GM18909 (cell line): ENCODE measurements around the gene RASD2.
"Not testable (repeated sequence)": the region's sequence is repeated elsewhere in the genome, so short reads cannot be mapped to it uniquely, and the experiment has no call there.

Experiments used
- ATAC-seq: cut with Tn5 transposase; IDR thresholded peaks from one replicate; pipeline ENCODE4 v1.9.1; 2021; ENCODE audit warnings: mild to moderate bottlenecking; ENCODE audit not compliant: unreplicated experiment, poor library complexity

RASD2 gene

GRCh38 chr22:35540595-35541253 lies at the start of gene RASD2:
RASD2 (plus strand) TSS chr22:35540831; CDS start chr22:35546810, 5,979 bp downstream.
- ATAC-seq = no peak

GRCh38 chr22:35491061-35491907 lies 49.3 kb upstream of the RASD2 start:
- ATAC-seq = not testable (repeated sequence)

GRCh38 chr22:35491908-35492380 lies 48.7 kb upstream of the RASD2 start:
- ATAC-seq = no peak

GRCh38 chr22:35493074-35493473 lies 47.6 kb upstream of the RASD2 start:
- no peak for ATAC-seq

GRCh38 chr22:35495711-35496110 lies 44.9 kb upstream of the RASD2 start:
- not testable (repeated sequence) for ATAC-seq

- ATAC-seq = no peak
These were observed 43.8 kb upstream of the RASD2 start for GRCh38 chr22:35496768-35497312.

GRCh38 chr22:35498026-35498800 lies 42.4 kb upstream of the RASD2 start:
- ATAC-seq = no peak

- no peak for ATAC-seq
These were observed 37.8 kb upstream of the RASD2 start for GRCh38 chr22:35502836-35503235.

GRCh38 chr22:35505399-35506258 lies 35.0 kb upstream of the RASD2 start:
- no peak for ATAC-seq

- no peak for ATAC-seq
These were observed 34.4 kb upstream of the RASD2 start for GRCh38 chr22:35506259-35506570.

- not testable (repeated sequence) for ATAC-seq
These were observed 32.8 kb upstream of the RASD2 start for GRCh38 chr22:35507851-35508250.

- ATAC-seq = no peak
These were observed 31.2 kb upstream of the RASD2 start for GRCh38 chr22:35509451-35509850.

GRCh38 chr22:35509960-35510359 lies 30.7 kb upstream of the RASD2 start:
- no peak for ATAC-seq

- no peak for ATAC-seq
These were observed 30.1 kb upstream of the RASD2 start for GRCh38 chr22:35510481-35510934.

GRCh38 chr22:35510951-35511350 lies 29.7 kb upstream of the RASD2 start:
- ATAC-seq = no peak

GRCh38 chr22:35514366-35514765 lies 26.3 kb upstream of the RASD2 start:
- ATAC-seq = no peak

GRCh38 chr22:35515952-35516351 lies 24.7 kb upstream of the RASD2 start:
- ATAC-seq = not testable (repeated sequence)

GRCh38 chr22:35516723-35517122 lies 23.9 kb upstream of the RASD2 start:
- ATAC-seq = no peak

GRCh38 chr22:35517207-35517606 lies 23.4 kb upstream of the RASD2 start:
- no peak for ATAC-seq
